Neuronal stem cell (in vitro differentiated cells): ENCODE measurements around the gene HOXC10.
A peak's percentile ranks its signal among the peaks of the same experiment; 100 is the strongest.

Experiments
- DNase-seq: peaks from one replicate; pipeline ENCODE4 v3.0.0-alpha.2; 2013; ENCODE audit warnings: low spot score
- H2AFZ ChIP-seq: one replicate; pipeline ENCODE4 v1.6.1; 2013; ENCODE audit warnings: mild to moderate bottlenecking, low read length, inconsistent platforms
- H2AK5ac ChIP-seq: 2 replicates; pipeline ENCODE4 v1.6.1; 2013; ENCODE audit warnings: low read depth, mild to moderate bottlenecking, inconsistent platforms, low read length, moderate library complexity, mixed read lengths
- H2BK120ac ChIP-seq: 2 replicates; pipeline ENCODE4 v1.6.1; 2013; ENCODE audit warnings: low read depth, mild to moderate bottlenecking, inconsistent platforms, low read length, moderate library complexity, mixed read lengths
- H2BK12ac ChIP-seq: one replicate; pipeline ENCODE4 v1.6.1; 2013; ENCODE audit warnings: low read length, inconsistent platforms
- H2BK15ac ChIP-seq: 2 replicates; pipeline ENCODE4 v1.6.1; 2013; ENCODE audit warnings: mild to moderate bottlenecking, low read length, inconsistent platforms, mixed read lengths
- H2BK5ac ChIP-seq: one replicate; pipeline ENCODE4 v1.6.1; 2013; ENCODE audit warnings: inconsistent platforms, mild to moderate bottlenecking, low read length, moderate library complexity
- H3K14ac ChIP-seq: one replicate; pipeline ENCODE4 v1.6.1; 2013; ENCODE audit warnings: low read length, inconsistent platforms
- H3K18ac ChIP-seq: 2 replicates; pipeline ENCODE4 v1.6.1; 2013; ENCODE audit warnings: low read length, inconsistent platforms
- H3K23ac ChIP-seq: 2 replicates; pipeline ENCODE4 v1.6.1; 2013; ENCODE audit warnings: low read depth, mild to moderate bottlenecking, mixed read lengths, low read length, inconsistent platforms; ENCODE audit not compliant: poor library complexity
- H3K27ac ChIP-seq: replicated peaks from 3 replicates; pipeline ENCODE4 v1.5.1; 2013; ENCODE audit warnings: low read length, inconsistent platforms
- H3K27me3 ChIP-seq, 3 experiments: 2 replicates each; pipeline ENCODE4 v1.6.1; 2013; ENCODE audit warnings: low read length in 3 of 3, mild to moderate bottlenecking in 2 of 3, inconsistent platforms in 1 of 3, low read depth in 1 of 3, mixed read lengths in 1 of 3, moderate library complexity in 1 of 3; ENCODE audit not compliant: control insufficient read depth in 3 of 3, insufficient read depth in 3 of 3
- H3K36me3 ChIP-seq, 2 donors: replicated peaks in 1 of 2; 2 replicates each; pipeline ENCODE4 v1.6.1; 2013; ENCODE audit warnings: low read length in 2 of 2; ENCODE audit not compliant: control insufficient read depth in 2 of 2, insufficient read depth in 2 of 2
- H3K4ac ChIP-seq: 2 replicates; pipeline ENCODE4 v1.6.1; 2013; ENCODE audit warnings: inconsistent platforms, mild to moderate bottlenecking, low read length, moderate library complexity
- H3K4me1 ChIP-seq, 2 donors: 1 replicate in 1 of 2; 2 replicates in 1 of 2; pipeline ENCODE4 v1.6.1; 2013; ENCODE audit warnings: low read length in 2 of 2, low read depth in 1 of 2; ENCODE audit not compliant: control insufficient read depth in 2 of 2, insufficient read depth in 1 of 2
- H3K4me2 ChIP-seq: one replicate; pipeline ENCODE4 v1.6.1; 2013; ENCODE audit warnings: mild to moderate bottlenecking, low read length, inconsistent platforms; ENCODE audit not compliant: insufficient read depth, poor library complexity, severe bottlenecking
- H3K4me3 ChIP-seq, 2 donors: 2 replicates each; pipeline ENCODE4 v1.5.1; 2013; ENCODE audit warnings: low read length in 2 of 2, mild to moderate bottlenecking in 2 of 2, inconsistent platforms in 1 of 2, moderate library complexity in 1 of 2
- H3K79me1 ChIP-seq: one replicate; pipeline ENCODE4 v1.6.1; 2013; ENCODE audit warnings: low read depth, mild to moderate bottlenecking, inconsistent platforms, low read length, moderate library complexity
- H3K9ac ChIP-seq: one replicate; pipeline ENCODE4 v1.6.1; 2013; ENCODE audit warnings: mild to moderate bottlenecking, low read depth, low read length, inconsistent platforms; ENCODE audit not compliant: poor library complexity
- H3K9me3 ChIP-seq, 2 donors: replicated peaks in 1 of 2; 2 replicates each; pipeline versions ENCODE3 to v1.6.1; 2013; ENCODE audit warnings: low read length in 2 of 2, mild to moderate bottlenecking in 2 of 2, inconsistent platforms in 1 of 2, low read depth in 1 of 2, mixed read lengths in 1 of 2, moderate library complexity in 1 of 2; ENCODE audit not compliant: control insufficient read depth in 2 of 2, insufficient read depth in 1 of 2
- H4K8ac ChIP-seq: one replicate; pipeline ENCODE4 v1.6.1; 2013; ENCODE audit warnings: low read depth, mild to moderate bottlenecking, inconsistent platforms, low read length, moderate library complexity
- H4K91ac ChIP-seq: one replicate; pipeline ENCODE4 v1.6.1; 2013; ENCODE audit warnings: low read length, low read depth, mild to moderate bottlenecking, inconsistent platforms; ENCODE audit not compliant: poor library complexity
- WGBS, 2 donors: extraction: QIAGEN DNeasy Blood & Tissue Kit; methylation state at CpG; one replicate each; pipeline ENCODE4 v1.1.7; 2013; ENCODE audit warnings: missing lambda C conversion rate in 2 of 2, mixed read lengths in 1 of 2; ENCODE audit not compliant: insufficient read length in 2 of 2, insufficient replicate concordance in 1 of 2; ENCODE audit errors: extremely low coverage in 2 of 2; 5-methylcytosine and 5-hydroxymethylcytosine counted together

HOXC10 gene

DNA sequence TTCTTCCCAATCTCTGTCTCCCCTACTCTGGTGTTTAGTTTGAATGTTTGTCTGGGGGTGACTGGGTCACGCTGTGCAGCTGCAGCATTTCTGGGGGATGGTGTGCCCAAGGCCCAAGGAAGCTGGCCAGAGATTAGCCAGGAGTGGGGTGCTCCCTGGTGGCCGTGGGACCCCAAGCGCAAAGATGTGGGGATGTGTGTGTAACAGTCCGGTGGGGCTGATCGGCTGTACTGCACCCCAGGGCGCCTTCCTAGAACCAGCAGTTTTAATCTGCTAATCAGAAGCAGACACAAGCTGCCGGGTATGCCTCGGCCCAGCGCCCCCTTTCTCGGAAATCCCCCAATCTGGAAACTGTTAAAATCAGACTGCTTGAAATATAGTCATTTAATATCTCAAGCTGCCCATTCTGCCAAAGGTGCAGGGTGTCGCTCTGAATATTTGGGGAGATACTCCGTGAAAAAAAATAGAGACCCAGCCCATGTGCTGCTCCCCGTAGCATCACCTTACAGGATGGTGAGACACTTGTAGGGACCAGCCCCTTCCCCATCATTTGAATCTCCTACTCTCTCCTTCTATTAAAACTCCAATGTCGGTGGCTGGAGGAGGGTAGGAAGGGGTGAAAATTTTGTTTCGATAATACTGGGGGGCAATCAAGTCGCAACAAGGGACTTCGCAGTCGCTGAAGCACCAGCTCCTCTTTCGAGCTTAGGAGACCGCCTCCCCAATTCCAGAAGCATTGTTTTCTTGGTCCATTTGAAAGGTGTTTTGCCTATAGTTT lies 19.3 kb downstream of the HOXC10 start:
- Histone ChIP-seq H3K4me3 (peak overlapping the region in 1 of 2 donors; percentile 11), H2BK5ac (no peak overlapping the region), H3K9ac (no peak overlapping the region), H4K91ac (no peak overlapping the region), H3K23ac (peak overlapping the region; percentile 13), H3K14ac (no peak overlapping the region), H3K4me2 (no peak overlapping the region), H2BK15ac (no peak overlapping the region), H3K27me3 (peaks cover 74 to 99% (median 95%) of the 10 kb centered on the region in 3 experiments), H3K27ac (no peak overlapping the region), H4K8ac (no peak overlapping the region), H3K36me3 (no peaks in the 10 kb centered on the region), H3K79me1 (no peaks in the 10 kb centered on the region), H3K18ac (no peak overlapping the region), H2AFZ (peak overlapping the region; percentile 74), H3K4me1 (no peaks in the 10 kb centered on the region), H3K4ac (no peak overlapping the region), H2BK120ac (no peak overlapping the region), H3K9me3 (peaks cover 0 to 2% of the 10 kb centered on the region in 2 donors), H2AK5ac (no peak overlapping the region), H2BK12ac (no peak overlapping the region)
- DNase-seq, result no peak
- no CpG with 5 or more reads among the region's 20 CpGs for WGBS, 2 donors

DNA sequence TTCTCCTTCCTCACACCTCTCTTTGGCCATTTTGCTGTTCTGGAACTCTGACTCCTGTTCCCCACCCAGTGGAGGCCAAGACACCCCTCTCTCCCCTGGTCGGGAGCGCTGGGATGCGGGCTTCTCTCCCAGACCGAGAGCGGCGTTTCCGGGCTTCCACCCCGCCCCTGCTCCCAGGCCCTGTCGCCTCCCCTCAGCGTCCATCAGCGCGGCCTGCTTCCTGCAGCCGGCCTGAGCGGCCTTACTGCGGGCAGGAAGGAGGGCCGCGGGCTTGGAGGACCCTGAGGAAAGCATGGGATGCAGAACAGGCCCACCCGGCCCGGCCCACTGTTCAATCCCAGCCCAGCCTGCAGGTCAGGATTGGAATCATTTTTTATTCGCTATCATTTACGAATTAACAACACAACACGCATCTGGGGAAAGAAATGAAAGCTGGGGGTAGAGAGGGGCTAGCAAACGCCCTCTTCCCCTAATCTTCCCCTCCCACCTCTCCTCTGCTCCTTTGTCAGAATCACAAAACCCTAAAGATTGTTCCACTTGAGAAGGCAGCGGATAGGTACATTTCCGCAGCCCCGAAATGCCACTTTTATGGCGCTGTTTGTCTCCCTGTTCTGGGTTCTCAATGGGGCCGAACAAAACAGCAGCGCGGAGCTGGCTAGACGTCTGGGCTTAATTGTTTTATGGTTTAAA lies 20.0 kb downstream of the HOXC10 start:
- Histone ChIP-seq H3K23ac (no peak overlapping the region), H3K9me3 (peaks cover 0 to 2% of the 10 kb centered on the region in 2 donors), H2AFZ (peak overlapping the region; percentile 74), H3K4ac (no peak overlapping the region), H3K79me1 (peaks cover 2% of the 10 kb centered on the region), H2BK12ac (no peak overlapping the region), H4K8ac (no peak overlapping the region), H3K27me3 (peaks cover 72 to 99% (median 95%) of the 10 kb centered on the region in 3 experiments), H2BK120ac (no peak overlapping the region), H2BK5ac (no peak overlapping the region), H3K4me1 (no peaks in the 10 kb centered on the region), H3K14ac (no peak overlapping the region), H2AK5ac (no peak overlapping the region), H3K18ac (no peak overlapping the region), H3K36me3 (no peaks in the 10 kb centered on the region), H4K91ac (no peak overlapping the region), H3K4me3 (no peak overlapping the region), H2BK15ac (no peak overlapping the region), H3K27ac (no peak overlapping the region), H3K9ac (no peak overlapping the region), H3K4me2 (no peak overlapping the region)
- no CpG with 5 or more reads among the region's 31 CpGs for WGBS, 2 donors
- DNase-seq, result no peak

DNA sequence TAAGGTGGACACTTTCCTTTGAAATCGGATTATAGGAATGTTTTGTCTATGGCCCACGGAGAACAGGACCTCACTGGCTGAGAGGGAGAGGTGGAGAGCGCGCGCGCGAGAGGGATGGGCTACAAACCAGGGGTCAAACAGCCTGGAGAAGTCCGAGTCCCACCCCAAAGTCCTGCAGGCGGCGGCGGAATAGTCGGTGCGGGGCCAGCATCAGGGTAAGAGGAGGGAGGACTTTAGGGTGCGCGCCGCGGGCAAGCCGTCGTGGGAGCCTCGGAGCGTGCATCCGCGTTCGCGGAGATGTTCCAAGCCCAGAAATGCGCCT lies 20.5 kb downstream of the HOXC10 start:
- H3K4me1 ChIP-seq, result no peaks in the 10 kb centered on the region
- WGBS, 2 donors, result no CpG with 5 or more reads among the region's 26 CpGs
- H2BK12ac ChIP-seq, result no peak overlapping the region
- DNase-seq, result no peak
- H2AK5ac ChIP-seq, result no peak overlapping the region
- H3K4ac ChIP-seq, result no peak overlapping the region
- H3K4me3 ChIP-seq, result no peak overlapping the region
- H3K9ac ChIP-seq, result no peak overlapping the region
- no peak overlapping the region for H2BK5ac ChIP-seq
- no peak overlapping the region for H3K23ac ChIP-seq
- no peak overlapping the region for H3K18ac ChIP-seq
- no peak overlapping the region for H2BK15ac ChIP-seq
- no peak overlapping the region for H3K27ac ChIP-seq
- peaks cover 2% of the 10 kb centered on the region for H3K79me1 ChIP-seq
- H2BK120ac ChIP-seq, result no peak overlapping the region
- H3K9me3 ChIP-seq, result no peaks in the 10 kb centered on the region
- H4K91ac ChIP-seq, result no peak overlapping the region
- H2AFZ ChIP-seq, result peak overlapping the region; percentile 74
- peaks cover 71 to 99% (median 95%) of the 10 kb centered on the region in 3 experiments for H3K27me3 ChIP-seq
- H4K8ac ChIP-seq, result no peak overlapping the region
- no peaks in the 10 kb centered on the region for H3K36me3 ChIP-seq
- no peak overlapping the region for H3K14ac ChIP-seq
- no peak overlapping the region for H3K4me2 ChIP-seq

DNA sequence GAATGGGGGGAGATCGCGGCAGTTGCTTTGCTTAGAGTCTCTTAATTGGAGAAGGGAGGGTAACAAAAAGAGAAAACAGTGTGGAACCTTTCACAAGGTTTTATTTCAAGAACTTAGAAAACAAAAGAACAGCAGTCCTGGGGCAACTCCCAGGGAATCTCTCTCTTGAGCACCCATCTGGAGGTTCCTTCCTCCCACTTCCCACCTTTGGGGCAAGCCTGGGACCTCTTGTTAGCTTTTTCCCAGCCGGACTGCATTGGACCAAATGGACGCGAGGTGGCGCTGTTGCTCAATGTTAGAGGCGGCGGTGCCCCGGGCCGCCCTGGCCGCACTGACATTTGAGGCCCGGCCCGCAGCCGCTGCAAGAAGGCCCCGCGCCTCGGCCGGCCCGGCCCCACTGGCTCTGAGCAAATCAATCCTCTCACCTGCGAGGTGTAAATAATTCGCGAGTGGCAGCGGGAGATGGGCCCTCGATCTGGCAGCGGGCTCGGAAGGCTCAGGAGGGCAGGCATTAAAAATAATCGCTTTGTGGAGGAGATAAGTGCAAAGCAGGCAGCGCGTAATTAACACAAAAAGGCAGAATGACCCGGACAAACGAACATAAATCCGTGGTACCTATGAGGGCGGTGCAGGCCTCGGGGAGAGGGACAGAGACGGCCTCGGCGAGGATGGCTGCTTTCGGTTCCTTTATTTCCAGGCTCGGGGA lies 21.1 kb downstream of the HOXC10 start:
- no peaks in the 10 kb centered on the region for H3K4me1 ChIP-seq
- no peak overlapping the region for H3K14ac ChIP-seq
- no peak overlapping the region for H3K27ac ChIP-seq
- H2AFZ ChIP-seq, result peak overlapping the region; percentile 74
- peaks cover 2% of the 10 kb centered on the region for H3K79me1 ChIP-seq
- no peak overlapping the region for H3K23ac ChIP-seq
- no peaks in the 10 kb centered on the region for H3K36me3 ChIP-seq
- H3K4me3 ChIP-seq, result no peak overlapping the region
- H2BK120ac ChIP-seq, result no peak overlapping the region
- peaks cover 69 to 99% (median 95%) of the 10 kb centered on the region in 3 experiments for H3K27me3 ChIP-seq
- no CpG with 5 or more reads among the region's 39 CpGs for WGBS, 2 donors
- no peak overlapping the region for H3K4ac ChIP-seq
- no peak overlapping the region for H3K9ac ChIP-seq
- no peak overlapping the region for H2BK15ac ChIP-seq
- H3K4me2 ChIP-seq, result no peak overlapping the region
- no peaks in the 10 kb centered on the region for H3K9me3 ChIP-seq
- H4K8ac ChIP-seq, result no peak overlapping the region
- H3K18ac ChIP-seq, result no peak overlapping the region
- peak; percentile 94 for DNase-seq
- no peak overlapping the region for H2BK12ac ChIP-seq
- H2BK5ac ChIP-seq, result no peak overlapping the region
- H2AK5ac ChIP-seq, result no peak overlapping the region
- no peak overlapping the region for H4K91ac ChIP-seq
